HL-60 (cell line): ENCODE results near the gene PRDM16.

Experiments
- CTCF ChIP-seq: IDR thresholded peaks from one replicate; pipeline ENCODE4 v1.5.1; 2011; ENCODE audit warnings: low read length, control low read depth, inconsistent platforms; ENCODE audit not compliant: insufficient read depth
- POLR2AphosphoS5 ChIP-seq: IDR thresholded peaks from 2 replicates; pipeline ENCODE4 v1.6.1; 2012; ENCODE audit warnings: low read depth

- TF ChIP-seq CTCF (no peak), POLR2AphosphoS5 (no peak)
These were observed 252.8 kb downstream of the PRDM16 start for GRCh38 chr1:3321559-3322449.
